GM11168 (cell line): ENCODE results near the gene KCNG1.

ENCODE experiments used
- in situ Hi-C: fragments of 300-500 bp; cut with MboI; formaldehyde crosslinking; loops from one replicate; pipeline ENCODE4 v1.12.0; 2022; ENCODE audit warnings: low sequenced_read_pairs; ENCODE audit not compliant: unreplicated experiment

The KCNG1 gene

GRCh38 chr20:50992733-50993457, 30.0 kb downstream of the KCNG1 start:
- in situ Hi-C loops: loop anchor here (25.0 kb wide), 1 partner anchor 594 kb away; no protein-coding TSS in a partner anchor

GRCh38 chr20:50992336-50992732, 30.6 kb downstream of the KCNG1 start:
- in situ Hi-C loops: loop anchor here (25.0 kb wide), 1 partner anchor 595 kb away; no protein-coding TSS in a partner anchor

- in situ Hi-C loops: loop anchor here (25.0 kb wide), 1 partner anchor 596 kb away; no protein-coding TSS in a partner anchor
Observed at GRCh38 chr20:50991076-50991475, 31.8 kb downstream of the KCNG1 start.

GRCh38 chr20:50987493-50988210, 35.3 kb downstream of the KCNG1 start:
- in situ Hi-C loops: loop anchor here (5.0 to 25.0 kb wide), 2 partner anchors 320 to 600 kb away; no protein-coding TSS in a partner anchor

- in situ Hi-C loops: loop anchor here (25.0 kb wide), 1 partner anchor 604 kb away; no protein-coding TSS in a partner anchor
Observed at GRCh38 chr20:50983321-50983720, 39.6 kb downstream of the KCNG1 start.

- in situ Hi-C loops: loop anchor here (25.0 kb wide), 1 partner anchor 605 kb away; no protein-coding TSS in a partner anchor
Observed at GRCh38 chr20:50982363-50982762, 40.5 kb downstream of the KCNG1 start.

GRCh38 chr20:50981714-50982048, 41.2 kb downstream of the KCNG1 start:
- in situ Hi-C loops: loop anchor here (25.0 kb wide), 1 partner anchor 606 kb away; no protein-coding TSS in a partner anchor

GRCh38 chr20:50980851-50981713, 41.8 kb downstream of the KCNG1 start:
- in situ Hi-C loops: loop anchor here (25.0 kb wide), 1 partner anchor 606 kb away; no protein-coding TSS in a partner anchor

- in situ Hi-C loops: loop anchor here (25.0 kb wide), 1 partner anchor 607 kb away; no protein-coding TSS in a partner anchor
Observed at GRCh38 chr20:50980071-50980681, 42.7 kb downstream of the KCNG1 start.

- in situ Hi-C loops: loop anchor here (25.0 kb wide), 1 partner anchor 609 kb away; no protein-coding TSS in a partner anchor
Observed at GRCh38 chr20:50978533-50978932, 44.4 kb downstream of the KCNG1 start.

GRCh38 chr20:50977066-50978021, 45.6 kb downstream of the KCNG1 start:
- in situ Hi-C loops: loop anchor here (25.0 kb wide), 1 partner anchor 610 kb away; no protein-coding TSS in a partner anchor

- in situ Hi-C loops: loop anchor here (25.0 kb wide), 1 partner anchor 611 kb away; no protein-coding TSS in a partner anchor
Observed at GRCh38 chr20:50975701-50976330, 47.1 kb downstream of the KCNG1 start.

- in situ Hi-C loops: no loop called here
Observed at GRCh38 chr20:50969912-50970311, 53.0 kb downstream of the KCNG1 start.

GRCh38 chr20:50969435-50969834, 53.5 kb downstream of the KCNG1 start:
- in situ Hi-C loops: no loop called here

GRCh38 chr20:50968289-50968688, 54.6 kb downstream of the KCNG1 start:
- in situ Hi-C loops: no loop called here

GRCh38 chr20:50967586-50967985, 55.3 kb downstream of the KCNG1 start:
- in situ Hi-C loops: no loop called here

GRCh38 chr20:50959543-50960126, 63.3 kb downstream of the KCNG1 start:
- in situ Hi-C loops: no loop called here
